ENCODE results near the gene CYTIP.

The CYTIP gene

GRCh38 chr2:157443795-157444640, at the start of gene CYTIP:
TSS of gene CYTIP (minus strand) at chr2:157444089. CDS start at chr2:157444020, 69 bp downstream.
- Mint-ChIP-seq H3K27ac (peak within 1 kb of the TSS in 2 of 3 experiments; percentile 11 to 25), H3K4me3 (no peak within 1 kb of the TSS), H3K4me1 (peaks cover 37% of the 10 kb centered on the region), H3K27me3 (ENCODE audit: low read depth) (peaks cover 8% of the 10 kb centered on the region), H3K36me3 (ENCODE audit: low read depth) (no peaks in the 10 kb centered on the region), H3K9me3 (no peaks in the 10 kb centered on the region)
- TF ChIP-seq, protein P1, sequence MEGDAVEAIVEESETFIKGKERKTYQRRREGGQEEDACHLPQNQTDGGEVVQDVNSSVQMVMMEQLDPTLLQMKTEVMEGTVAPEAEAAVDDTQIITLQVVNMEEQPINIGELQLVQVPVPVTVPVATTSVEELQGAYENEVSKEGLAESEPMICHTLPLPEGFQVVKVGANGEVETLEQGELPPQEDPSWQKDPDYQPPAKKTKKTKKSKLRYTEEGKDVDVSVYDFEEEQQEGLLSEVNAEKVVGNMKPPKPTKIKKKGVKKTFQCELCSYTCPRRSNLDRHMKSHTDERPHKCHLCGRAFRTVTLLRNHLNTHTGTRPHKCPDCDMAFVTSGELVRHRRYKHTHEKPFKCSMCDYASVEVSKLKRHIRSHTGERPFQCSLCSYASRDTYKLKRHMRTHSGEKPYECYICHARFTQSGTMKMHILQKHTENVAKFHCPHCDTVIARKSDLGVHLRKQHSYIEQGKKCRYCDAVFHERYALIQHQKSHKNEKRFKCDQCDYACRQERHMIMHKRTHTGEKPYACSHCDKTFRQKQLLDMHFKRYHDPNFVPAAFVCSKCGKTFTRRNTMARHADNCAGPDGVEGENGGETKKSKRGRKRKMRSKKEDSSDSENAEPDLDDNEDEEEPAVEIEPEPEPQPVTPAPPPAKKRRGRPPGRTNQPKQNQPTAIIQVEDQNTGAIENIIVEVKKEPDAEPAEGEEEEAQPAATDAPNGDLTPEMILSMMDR (IDR thresholded peaks at IDR 0.05; ENCODE audit: unreplicated experiment in 3 of 3), result no peak

DNA sequence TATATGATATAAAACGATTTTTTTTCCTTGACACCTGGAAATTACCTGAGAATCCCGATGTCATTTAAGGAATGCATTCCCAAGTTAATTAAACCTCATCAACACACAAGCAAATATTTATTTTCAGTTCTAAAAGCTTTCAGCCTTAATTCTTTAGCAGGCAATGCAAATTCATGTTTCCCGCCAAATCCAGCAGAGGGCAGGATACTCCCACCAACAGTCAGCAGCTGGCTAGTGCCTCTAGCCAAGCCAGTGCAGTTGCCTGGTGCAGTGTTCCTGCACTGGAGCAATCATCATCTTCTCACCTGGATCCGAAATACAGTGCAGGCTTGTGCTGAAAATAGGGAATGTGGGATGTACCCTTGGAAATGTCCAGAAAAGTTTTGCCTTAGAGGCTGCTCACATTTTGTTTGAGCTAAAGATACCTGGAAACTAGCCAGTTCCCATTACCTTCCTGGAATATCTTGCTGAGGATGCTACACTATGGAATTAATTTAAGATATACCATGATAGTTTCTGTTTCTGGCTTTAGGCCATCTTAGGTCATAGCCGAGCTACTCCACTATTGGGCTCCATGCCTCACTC, 48.4 kb upstream of the CYTIP start:
- H3K27ac Mint-ChIP-seq, result no peak overlapping the region
- H3K36me3 Mint-ChIP-seq (ENCODE audit: low read depth), result no peaks in the 10 kb centered on the region

GRCh38 chr2:157489983-157490382, 46.1 kb upstream of the CYTIP start:
- H3K4me1 Mint-ChIP-seq, result peaks cover 8% of the 10 kb centered on the region
- H3K36me3 Mint-ChIP-seq (ENCODE audit: low read depth), result no peaks in the 10 kb centered on the region
- H3K9me3 Mint-ChIP-seq, result no peaks in the 10 kb centered on the region
- TF ChIP-seq, protein P1 (IDR thresholded peaks at IDR 0.05; ENCODE audit: unreplicated experiment in 3 of 3), result no peak
- no peak overlapping the region for H3K27ac Mint-ChIP-seq
- H3K4me3 Mint-ChIP-seq, result no peak overlapping the region
- H3K27me3 Mint-ChIP-seq (ENCODE audit: low read depth), result peaks cover 12% of the 10 kb centered on the region

More for the DNA sequence above, 48.4 kb upstream of the CYTIP start:
- TF ChIP-seq, protein P1 (IDR thresholded peaks at IDR 0.05; ENCODE audit: unreplicated experiment in 3 of 3), result peak; percentile 73 to 84 (median 74)
- no peak overlapping the region for H3K4me3 Mint-ChIP-seq
- no peaks in the 10 kb centered on the region for H3K9me3 Mint-ChIP-seq
- H3K4me1 Mint-ChIP-seq, result peaks cover 6% of the 10 kb centered on the region
- H3K27me3 Mint-ChIP-seq (ENCODE audit: low read depth), result peaks cover 8% of the 10 kb centered on the region

GRCh38 chr2:157488877-157489276, 45.0 kb upstream of the CYTIP start:
- peak overlapping the region; percentile 28 to 64 (median 52) for H3K27ac Mint-ChIP-seq
- peaks cover 12% of the 10 kb centered on the region for H3K27me3 Mint-ChIP-seq (ENCODE audit: low read depth)
- TF ChIP-seq, protein P1 (IDR thresholded peaks at IDR 0.05; ENCODE audit: unreplicated experiment in 3 of 3), result no peak
- H3K36me3 Mint-ChIP-seq (ENCODE audit: low read depth), result no peaks in the 10 kb centered on the region
- H3K4me3 Mint-ChIP-seq, result no peak overlapping the region
- peaks cover 8% of the 10 kb centered on the region for H3K4me1 Mint-ChIP-seq
- no peaks in the 10 kb centered on the region for H3K9me3 Mint-ChIP-seq

- H3K36me3 Mint-ChIP-seq (ENCODE audit: low read depth), result no peaks in the 10 kb centered on the region
- no peaks in the 10 kb centered on the region for H3K9me3 Mint-ChIP-seq
- TF ChIP-seq, protein P1 (IDR thresholded peaks at IDR 0.05; ENCODE audit: unreplicated experiment in 3 of 3), result no peak
- H3K27ac Mint-ChIP-seq, result peak overlapping the region in 1 of 3 experiments; percentile 64
- peaks cover 8% of the 10 kb centered on the region for H3K4me1 Mint-ChIP-seq
- peaks cover 11% of the 10 kb centered on the region for H3K27me3 Mint-ChIP-seq (ENCODE audit: low read depth)
- H3K4me3 Mint-ChIP-seq, result no peak overlapping the region
Observed at GRCh38 chr2:157487747-157488146, 43.9 kb upstream of the CYTIP start.
